CD4-positive, alpha-beta T cell (primary cell): Measurements from ENCODE around the gene ZNF674. TPM values are rescaled to one million over a fixed set of nuclear protein-coding genes. Genes with fewer than 3 reads are reported as not detected.

Source experiments
- ATAC-seq: fragments of 200-7000 bp; cut with Tn5 transposase; one replicate; pipeline ENCODE4 v1.10.0; 2022; ENCODE audit warnings: mild to moderate bottlenecking; ENCODE audit not compliant: poor library complexity
- CTCF ChIA-PET: fragments of 350-600 bp; sonication (Branson Sonifier 250); formaldehyde crosslinking; loops from one replicate; lab custom pipeline; 2021; ENCODE audit warnings: antibody characterized with exemption, inconsistent platforms; lab: Charles Lee
- POLR2A ChIA-PET: fragments of 350-600 bp; sonication (Branson Sonifier 250); formaldehyde crosslinking; loops from one replicate; lab custom pipeline; 2021; ENCODE audit warnings: antibody characterized with exemption, inconsistent platforms; lab: Charles Lee
- DNase-seq, 14 experiments: peaks; one replicate each; pipeline ENCODE4 v3.0.0-alpha.2; 2013 to 2020; ENCODE audit warnings: mixed read lengths in 2 of 14
- H3K27ac ChIP-seq, 2 donors: one replicate each; pipeline versions ENCODE4 v1.5.1 to v1.7.0; 2013; ENCODE audit warnings: low read length in 2 of 2, low read depth in 1 of 2, mild to moderate bottlenecking in 1 of 2
- H3K27me3 ChIP-seq, 2 experiments: 1 replicate in 1 of 2; 2 replicates in 1 of 2; pipeline versions ENCODE4 v1.6.1 to v1.7.0; 2013; ENCODE audit warnings: low read length in 2 of 2, control low read depth in 1 of 2, mild to moderate bottlenecking in 1 of 2, moderate library complexity in 1 of 2; ENCODE audit not compliant: insufficient read depth in 2 of 2, control insufficient read depth in 1 of 2
- H3K36me3 ChIP-seq: one replicate; pipeline ENCODE4 v1.6.1; 2013; ENCODE audit warnings: low read length, control low read depth; ENCODE audit not compliant: insufficient read depth
- H3K4me1 ChIP-seq: one replicate; pipeline ENCODE4 v1.6.1; 2013; ENCODE audit warnings: low read length, control low read depth; ENCODE audit not compliant: insufficient read depth
- H3K4me3 ChIP-seq: one replicate; pipeline ENCODE4 v1.5.1; 2013; ENCODE audit warnings: mild to moderate bottlenecking, low read length, moderate library complexity
- H3K9me3 ChIP-seq, 2 experiments: 1 replicate in 1 of 2; 2 replicates in 1 of 2; pipeline versions ENCODE4 v1.6.1 to v1.7.0; 2013; ENCODE audit warnings: low read length in 2 of 2, mild to moderate bottlenecking in 2 of 2, control low read depth in 1 of 2, moderate library complexity in 1 of 2; ENCODE audit not compliant: control insufficient read depth in 1 of 2, insufficient read depth in 1 of 2
- H3K27ac Mint-ChIP-seq: one replicate; pipeline ENCODE4 v1.8.0; 2020; ENCODE audit warnings: mixed read lengths
- H3K27me3 Mint-ChIP-seq: one replicate; pipeline ENCODE4 v1.8.0; 2021; ENCODE audit warnings: mixed read lengths
- H3K36me3 Mint-ChIP-seq: one replicate; pipeline ENCODE4 v1.8.0; 2021; ENCODE audit warnings: low read depth, mixed read lengths
- H3K4me1 Mint-ChIP-seq: one replicate; pipeline ENCODE4 v1.8.0; 2021; ENCODE audit warnings: low read depth, mixed read lengths
- H3K4me3 Mint-ChIP-seq: one replicate; pipeline ENCODE4 v1.8.0; 2020; ENCODE audit warnings: mild to moderate bottlenecking, mixed read lengths
- H3K9me3 Mint-ChIP-seq: one replicate; pipeline ENCODE4 v1.8.0; 2020; ENCODE audit warnings: mixed read lengths
- CTCF ChIP-seq: fragments of 200-600 bp; IDR thresholded peaks from one replicate; pipeline ENCODE4 v1.8.0; 2022; ENCODE audit warnings: antibody characterized with exemption, mild to moderate bottlenecking
- intact Hi-C, 2 experiments: fragments of 100-400 bp; cut with DNase I in 1 of 2; cut with micrococcal nuclease in 1 of 2; formaldehyde crosslinking; loops; one replicate each; pipeline versions ENCODE4 v1.15.1 to v1.9.0; 2023 to 2025; cut with DNase I, micrococcal nuclease
- total RNA-seq, 174 experiments: library from RNA in 2 of 174; stranded (reverse) in 2 of 174; gene quantifications; one replicate each; pipeline ENCODE4 v1.2.3 and lab custom pipeline; 2021 to 2026

Gene ZNF674
- total RNA-seq, 2 experiments from 2014 or later, result 1.2 to 1.9 TPM

- H3K4me3 ChIP-seq, result no peak overlapping the region
- ATAC-seq (no peak), DNase-seq (no peak)
- no peaks in the 10 kb centered on the region for H3K9me3 ChIP-seq
- no peak overlapping the region for H3K27ac Mint-ChIP-seq
- peaks cover 26% of the 10 kb centered on the region for H3K36me3 ChIP-seq
- H3K27me3 ChIP-seq, result no peaks in the 10 kb centered on the region
- H3K27me3 Mint-ChIP-seq, result no peaks in the 10 kb centered on the region
- no peak overlapping the region for H3K4me3 Mint-ChIP-seq
- no peaks in the 10 kb centered on the region for H3K9me3 Mint-ChIP-seq
- POLR2A ChIA-PET, result no interaction called here
- peaks cover 6% of the 10 kb centered on the region for H3K4me1 Mint-ChIP-seq
- CTCF ChIA-PET, result no interaction called here
- peaks cover 50% of the 10 kb centered on the region for H3K36me3 Mint-ChIP-seq
- H3K4me1 ChIP-seq, result no peaks in the 10 kb centered on the region
- no peak overlapping the region for H3K27ac ChIP-seq
- intact Hi-C loops, result no loop called here
- no peak for TF ChIP-seq CTCF
Observed at GRCh38 chrX:46456125-46456922, 88.9 kb downstream of the ZNF674 start.

Other genes with a start within 250 kb of the ZNF674 start
- gene CHST7, start 28.3 kb upstream of the ZNF674 start, total RNA-seq, result 1 to 10 TPM; 4.0 to 4.6 TPM
- 1 to 10 TPM; 2.2 to 3.2 TPM for gene SLC9A7, start 213.7 kb upstream of the ZNF674 start, total RNA-seq